ENCODE results near the gene MED31.

GRCh38 chr17:6681176-6681575 is 29.8 kb upstream of the MED31 start:
- TF ChIP-seq CTCF (conservative IDR thresholded peaks at IDR 0.05; ENCODE audit: low read depth, low read length): no peak
- TF ChIP-seq EZH2phosphoT487 (IDR thresholded peaks at IDR 0.05; ENCODE audit: borderline replicate concordance, low read length): no peak

Data from PC-3 (cell line).